H1 (cell line): ENCODE results near the gene HOXA6. TPM values are rescaled to one million over a fixed set of nuclear protein-coding genes. Genes with fewer than 3 reads are reported as not detected.

Experiments
- CTCF ChIA-PET: fragments of 300-600 bp; sonication (Branson Sonifier 250); formaldehyde crosslinking; loops from one replicate; lab custom pipeline; 2021; ENCODE audit not compliant: partially characterized antibody; lab: Charles Lee
- POLR2A ChIA-PET: fragments of 300-600 bp; sonication (Branson Sonifier 250); formaldehyde crosslinking; loops from one replicate; lab custom pipeline; 2021; ENCODE audit warnings: inconsistent platforms; ENCODE audit not compliant: partially characterized antibody; lab: Charles Lee
- DNase-seq, 2 experiments: peaks; one replicate each; pipeline versions ENCODE4 v3.0.0 to v3.0.0-alpha.2; 2010 to 2022; ENCODE audit warnings: low spot score in 2 of 2, low read depth in 1 of 2, mixed read lengths in 1 of 2
- FAIRE-seq: peaks from 2 replicates; lab custom pipeline; 2011; peaks lifted over from hg19 to GRCh38; lab: Jason Lieb, UNC
- H2AFZ ChIP-seq: 2 replicates; pipeline ENCODE4 v1.8.1; 2012; ENCODE audit warnings: low read length, inconsistent platforms
- H2AK5ac ChIP-seq: 2 replicates; pipeline ENCODE4 v1.6.1; 2013; ENCODE audit warnings: low read depth, low read length
- H2BK120ac ChIP-seq: replicated peaks from 2 replicates; pipeline ENCODE3; 2013; ENCODE audit warnings: low read depth, low read length, inconsistent platforms
- H2BK12ac ChIP-seq: 2 replicates; pipeline ENCODE4 v1.6.1; 2013; ENCODE audit warnings: low read depth, low read length
- H2BK15ac ChIP-seq: 2 replicates; pipeline ENCODE4 v1.6.1; 2013; ENCODE audit warnings: low read length
- H2BK20ac ChIP-seq: 2 replicates; pipeline ENCODE4 v1.6.1; 2013; ENCODE audit warnings: low read length
- H2BK5ac ChIP-seq: 2 replicates; pipeline ENCODE4 v1.6.1; 2013; ENCODE audit warnings: low read depth, low read length
- H3K14ac ChIP-seq: 2 replicates; pipeline ENCODE4 v1.6.1; 2013; ENCODE audit warnings: inconsistent platforms; ENCODE audit not compliant: insufficient read length
- H3K18ac ChIP-seq: 2 replicates; pipeline ENCODE4 v1.6.1; 2013; ENCODE audit warnings: low read length; ENCODE audit errors: extremely low read depth
- H3K23ac ChIP-seq: 2 replicates; pipeline ENCODE4 v1.6.1; 2013; ENCODE audit warnings: inconsistent platforms; ENCODE audit not compliant: insufficient read length
- H3K23me2 ChIP-seq: 2 replicates; pipeline ENCODE4 v1.6.1; 2013; ENCODE audit warnings: low read depth, low read length
- H3K27ac ChIP-seq: 2 replicates; pipeline ENCODE4 v1.6.1; 2011; ENCODE audit warnings: low read depth, low read length, inconsistent platforms
- H3K27me3 ChIP-seq, 4 experiments: replicated peaks in 1 of 4; 1 replicate in 1 of 4; 2 replicates in 3 of 4; pipeline versions ENCODE4 v1.6.1 to v1.8.1; 2011 to 2013; ENCODE audit warnings: low read length in 3 of 4, mild to moderate bottlenecking in 3 of 4, inconsistent platforms in 2 of 4, mixed read lengths in 2 of 4, moderate library complexity in 1 of 4; ENCODE audit not compliant: control insufficient read depth in 3 of 4, insufficient read depth in 3 of 4; ENCODE audit errors: extremely low read depth in 1 of 4
- H3K36me3 ChIP-seq, 4 experiments: 2 replicates each; pipeline versions ENCODE4 v1.6.1 to v1.8.1; 2011 to 2013; ENCODE audit warnings: mild to moderate bottlenecking in 4 of 4, low read length in 3 of 4, moderate library complexity in 2 of 4, control low read depth in 1 of 4, inconsistent platforms in 1 of 4; ENCODE audit not compliant: insufficient read depth in 4 of 4, control insufficient read depth in 2 of 4
- H3K4ac ChIP-seq: replicated peaks from 2 replicates; pipeline ENCODE3; 2013; ENCODE audit warnings: low read length, low read depth, mixed read lengths, inconsistent platforms; ENCODE audit not compliant: insufficient read length
- H3K4me1 ChIP-seq, 4 experiments: replicated peaks in 1 of 4; 1 replicate in 1 of 4; 2 replicates in 3 of 4; pipeline versions ENCODE4 v1.6.1 to v1.8.1; 2011 to 2013; ENCODE audit warnings: low read length in 3 of 4, inconsistent platforms in 2 of 4, mixed read lengths in 1 of 4; ENCODE audit not compliant: insufficient read depth in 4 of 4, control insufficient read depth in 3 of 4
- H3K4me2 ChIP-seq, 2 experiments: 2 replicates each; pipeline versions ENCODE4 v1.6.1 to v1.8.1; 2011 to 2013; ENCODE audit warnings: low read depth in 2 of 2, low read length in 2 of 2, control low read depth in 1 of 2, inconsistent platforms in 1 of 2, mild to moderate bottlenecking in 1 of 2; ENCODE audit not compliant: insufficient read depth in 1 of 2
- H3K4me3 ChIP-seq, 4 experiments: fragments of 200-600, 300-600 bp in 1 of 4; sonication (generic), shearing (Covaris generic), sonication (Bioruptor Twin) in 1 of 4; 2 replicates each; pipeline versions ENCODE4 v1.5.1 to v1.8.1; 2011 to 2016; ENCODE audit warnings: low read length in 4 of 4, low read depth in 3 of 4, control low read depth in 2 of 4, inconsistent platforms in 2 of 4, mild to moderate bottlenecking in 2 of 4, mixed read lengths in 1 of 4, moderate library complexity in 1 of 4; ENCODE audit not compliant: insufficient read depth in 2 of 4; ENCODE audit errors: extremely low read depth in 1 of 4
- H3K56ac ChIP-seq: replicated peaks from 2 replicates; pipeline ENCODE3; 2013; ENCODE audit warnings: low read depth, mild to moderate bottlenecking, mixed read lengths, low read length, inconsistent platforms; ENCODE audit not compliant: insufficient read length
- H3K79me1 ChIP-seq: 2 replicates; pipeline ENCODE4 v1.6.1; 2013; ENCODE audit warnings: low read depth, low read length, control low read depth
- H3K79me2 ChIP-seq, 2 experiments: 2 replicates each; pipeline versions ENCODE4 v1.6.1 to v1.8.1; 2012 to 2013; ENCODE audit warnings: low read length in 2 of 2, mild to moderate bottlenecking in 2 of 2, inconsistent platforms in 1 of 2; ENCODE audit not compliant: insufficient read depth in 2 of 2, control insufficient read depth in 1 of 2
- H3K9ac ChIP-seq, 4 experiments: replicated peaks in 1 of 4; 1 replicate in 1 of 4; 2 replicates in 3 of 4; pipeline versions ENCODE4 v1.6.1 to v1.8.1; 2011 to 2013; ENCODE audit warnings: low read depth in 3 of 4, low read length in 3 of 4, control low read depth in 2 of 4, mild to moderate bottlenecking in 2 of 4, moderate library complexity in 2 of 4, inconsistent platforms in 1 of 4; ENCODE audit errors: extremely low read depth in 1 of 4
- H3K9me3 ChIP-seq, 2 experiments: 2 replicates each; pipeline versions ENCODE4 v1.6.1 to v1.8.1; 2012 to 2013; ENCODE audit warnings: mild to moderate bottlenecking in 2 of 2, moderate library complexity in 2 of 2, control low read depth in 1 of 2, inconsistent platforms in 1 of 2, low read depth in 1 of 2, low read length in 1 of 2, mixed read lengths in 1 of 2; ENCODE audit not compliant: insufficient read depth in 2 of 2
- H4K20me1 ChIP-seq, 2 experiments: replicated peaks in 1 of 2; 2 replicates each; pipeline versions ENCODE3 to v1.8.1; 2011 to 2013; ENCODE audit warnings: inconsistent platforms in 2 of 2, low read length in 2 of 2, mild to moderate bottlenecking in 1 of 2; ENCODE audit not compliant: insufficient read depth in 2 of 2, control insufficient read depth in 1 of 2
- H4K5ac ChIP-seq: 2 replicates; pipeline ENCODE4 v1.6.1; 2013; ENCODE audit warnings: low read length, low read depth, mixed read lengths, inconsistent platforms; ENCODE audit not compliant: insufficient read length
- H4K8ac ChIP-seq: 2 replicates; pipeline ENCODE4 v1.8.0; 2013; ENCODE audit warnings: mild to moderate bottlenecking, moderate library complexity, low read length, inconsistent platforms; ENCODE audit not compliant: insufficient read depth; ENCODE audit errors: extremely low read depth
- H4K91ac ChIP-seq: replicated peaks from 2 replicates; pipeline ENCODE3; 2013; ENCODE audit warnings: low read length, mixed read lengths, inconsistent platforms; ENCODE audit not compliant: insufficient read length
- BACH1 ChIP-seq: IDR thresholded peaks from 2 replicates; pipeline ENCODE4 v1.6.1; 2012; ENCODE audit warnings: low read length, improper control_type of control experiment
- BCL11A ChIP-seq, 2 experiments: IDR thresholded peaks; one replicate each; pipeline ENCODE4 v1.6.1; 2011; ENCODE audit warnings: low read depth in 2 of 2, low read length in 2 of 2, mild to moderate bottlenecking in 2 of 2
- BRCA1 ChIP-seq: IDR thresholded peaks from 2 replicates; pipeline ENCODE4 v1.6.1; 2012; ENCODE audit warnings: low read depth, low read length, improper control_type of control experiment
- EZH2 ChIP-seq: fragments of 200-600 bp; sonication (generic); IDR thresholded peaks from 2 replicates; pipeline ENCODE4 v1.7.1; 2012; ENCODE audit warnings: low read depth, mild to moderate bottlenecking, moderate library complexity, low read length, inconsistent platforms; ENCODE audit not compliant: severe bottlenecking
- JUN ChIP-seq: IDR thresholded peaks from 2 replicates; pipeline ENCODE4 v1.6.1; 2011; ENCODE audit warnings: low read depth, mild to moderate bottlenecking, improper control_type of control experiment, low read length
- RAD21 ChIP-seq, 2 experiments: IDR thresholded peaks in 1 of 2; conservative IDR thresholded peaks in 1 of 2; 2 replicates each; pipeline ENCODE4 v1.6.1; 2011; ENCODE audit warnings: low read depth in 2 of 2, low read length in 2 of 2, improper control_type of control experiment in 1 of 2, inconsistent platforms in 1 of 2, mild to moderate bottlenecking in 1 of 2, moderate library complexity in 1 of 2
- WGBS, 2 experiments: shearing (Covaris generic) in 1 of 2; methylation state at CpG; one replicate each; pipeline versions ENCODE4 v1.1.6 to v1.1.7; 2013 to 2015; ENCODE audit warnings: low lambda C conversion rate in 2 of 2, mixed read lengths in 2 of 2, inconsistent platforms in 1 of 2, low coverage in 1 of 2, missing lambda C conversion rate in 1 of 2; ENCODE audit not compliant: insufficient replicate concordance in 2 of 2, insufficient coverage in 1 of 2, insufficient read length in 1 of 2; ENCODE audit errors: extremely low coverage in 1 of 2, missing lambda C conversion rate in 1 of 2; 5-methylcytosine and 5-hydroxymethylcytosine counted together
- polyA plus RNA-seq, 7 experiments: library from polyadenylated mRNA; depleted of rRNA in 3 of 7; stranded (reverse) in 5 of 7; unstranded in 2 of 7; fragments of >200 nt in 5 of 7; fragments of 200-250 nt in 2 of 7; gene quantifications; 1 replicate in 5 of 7; 2 replicates in 1 of 7; 4 replicates in 1 of 7; pipeline versions ENCODE4 v1.2.1 to v1.2.3, GENCODE V29; 2011 to 2013; ENCODE audit warnings: missing spikeins in 2 of 7, mixed read lengths in 2 of 7
- total RNA-seq: library from RNA; stranded (reverse); fragmentation: NEBNext Ultra II Directional; extraction: Animal tissue kit (Norgen Biotek cat#: 25700); gene quantifications from 2 replicates; pipeline ENCODE4 v1.2.1, GENCODE V29; 2021
- TF ChIP-seq, protein P1 (sequence below): IDR thresholded peaks from 2 replicates; pipeline ENCODE4 v1.6.1; 2012; ENCODE audit warnings: low read length, inconsistent platforms

HOXA6 gene
- total and polyA plus RNA-seq, 2 of the 8 experiments (the other 6 are each of a cell fraction or from before 2014, with no cell fraction given), result not detected

DNA sequence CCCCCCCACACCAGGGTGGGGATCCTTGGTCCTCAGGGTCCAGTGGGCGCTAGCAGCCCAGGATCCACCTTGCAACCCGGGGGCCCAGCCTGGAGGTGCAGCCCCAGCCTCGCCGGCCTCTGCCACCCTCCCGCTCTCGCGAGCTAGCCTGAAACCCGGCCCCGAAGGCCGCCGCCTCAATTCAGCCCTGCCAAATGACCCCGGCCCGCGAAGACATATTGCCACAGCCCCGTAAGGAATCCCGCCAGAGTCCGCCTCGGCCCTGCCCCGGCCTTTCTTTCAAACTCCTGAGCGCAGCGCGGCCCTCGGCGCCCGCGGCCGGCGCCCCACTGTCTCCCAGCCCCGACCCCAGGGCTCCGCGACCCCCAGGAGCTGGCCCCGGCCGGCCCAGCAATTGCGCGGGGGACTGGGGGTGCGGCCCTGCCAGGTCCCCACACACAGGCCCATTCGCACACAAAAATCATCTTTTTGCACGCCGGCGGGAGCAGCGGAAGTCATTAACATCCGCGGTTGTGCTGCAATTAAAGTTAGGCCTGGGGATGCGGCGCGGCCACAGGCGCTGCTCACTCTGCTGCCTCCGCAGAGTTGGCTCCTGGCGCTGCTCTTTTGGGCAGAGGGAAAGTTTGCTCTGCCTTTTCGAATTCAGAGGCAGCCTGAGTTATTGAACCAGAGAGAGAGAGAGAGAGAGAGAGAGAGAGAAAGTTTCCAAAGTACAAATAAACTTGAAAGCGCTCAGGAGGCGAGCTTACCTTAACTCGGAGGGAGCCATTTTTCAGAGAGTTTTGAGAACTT lies 8.0 kb downstream of the HOXA6 start:
- Histone ChIP-seq H2AFZ (no peak overlapping the region), H4K20me1 (peaks cover 17 to 22% of the 10 kb centered on the region in 2 experiments), H3K4me1 (peaks cover 0 to 6% (median 3%) of the 10 kb centered on the region in 4 experiments; a peak in 4 of 7 replicates), H3K4me2 (peak overlapping the region in 1 of 2 experiments; percentile 44; a peak in 2 of 4 replicates), H3K18ac (no peak overlapping the region), H3K79me2 (no peaks in the 10 kb centered on the region), H2BK20ac (no peak overlapping the region), H3K23ac (no peak overlapping the region), H3K27me3 (peaks cover 97 to 100% (median 99%) of the 10 kb centered on the region in 4 experiments), H3K56ac (no peak overlapping the region), H3K79me1 (no peaks in the 10 kb centered on the region), H4K5ac (no peak overlapping the region), H2BK15ac (no peak overlapping the region), H3K9me3 (no peaks in the 10 kb centered on the region), H2BK120ac (no peak overlapping the region), H3K4ac (no peak overlapping the region), H4K8ac (0 out of 2 replicates have a peak overlapping the region, but pooled peaks have one; percentile 7), H3K23me2 (peaks cover 9% of the 10 kb centered on the region), H3K4me3 (peak overlapping the region in 1 of 4 experiments; percentile 47; a peak in 2 of 8 replicates), H3K14ac (no peak overlapping the region), H2AK5ac (no peak overlapping the region), H3K27ac (no peak overlapping the region), H2BK12ac (no peak overlapping the region), H3K36me3 (peaks cover 0 to 6% (median 0%) of the 10 kb centered on the region in 4 experiments; a peak in 1 of 8 replicates), H3K9ac (no peak overlapping the region), H2BK5ac (no peak overlapping the region), H4K91ac (no peak overlapping the region)
- ChIA-PET CTCF (interaction anchor here (0.9 to 12.5 kb wide), 8 partner anchors 11 to 1245 kb away, joined by 3 to 123 read pairs (median 7); partner anchors contain the start of gene HOXA1), POLR2A (no interaction called here)
- FAIRE-seq (no peak), DNase-seq (peak in 1 of 2 experiments; percentile 72)
- WGBS, 2 experiments, result 2% methylated on average over 45 of the region's 53 CpGs; no CpG with 5 or more reads in 1 of the 2 experiments
- TF ChIP-seq BCL11A (IDR thresholded peaks at IDR 0.05; ENCODE audit: low read depth in 2 of 2, low read length in 2 of 2) (no peak), RAD21 (IDR thresholded peaks at IDR 0.05 in 1 of 2, conservative IDR thresholded peaks at IDR 0.05 in 1 of 2; ENCODE audit: low read depth in 2 of 2, low read length in 2 of 2) (no peak), EZH2 (peak; percentile 100), JUN (no peak), BRCA1 (no peak), BACH1 (no peak)
- TF ChIP-seq, protein P1, sequence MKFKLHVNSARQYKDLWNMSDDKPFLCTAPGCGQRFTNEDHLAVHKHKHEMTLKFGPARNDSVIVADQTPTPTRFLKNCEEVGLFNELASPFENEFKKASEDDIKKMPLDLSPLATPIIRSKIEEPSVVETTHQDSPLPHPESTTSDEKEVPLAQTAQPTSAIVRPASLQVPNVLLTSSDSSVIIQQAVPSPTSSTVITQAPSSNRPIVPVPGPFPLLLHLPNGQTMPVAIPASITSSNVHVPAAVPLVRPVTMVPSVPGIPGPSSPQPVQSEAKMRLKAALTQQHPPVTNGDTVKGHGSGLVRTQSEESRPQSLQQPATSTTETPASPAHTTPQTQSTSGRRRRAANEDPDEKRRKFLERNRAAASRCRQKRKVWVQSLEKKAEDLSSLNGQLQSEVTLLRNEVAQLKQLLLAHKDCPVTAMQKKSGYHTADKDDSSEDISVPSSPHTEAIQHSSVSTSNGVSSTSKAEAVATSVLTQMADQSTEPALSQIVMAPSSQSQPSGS, result no peak
